LNCAP (cell line): ENCODE data around the gene PLPPR5.

ENCODE experiments used
- TF ChIP-seq, protein P1 (sequence below): fragments of 450-650 bp; IDR thresholded peaks from 2 replicates; pipeline ENCODE4 v1.5.1; 2017; ENCODE audit warnings: mild to moderate bottlenecking

Gene PLPPR5

GRCh38 chr1:98940069-98940721, 64.5 kb downstream of the PLPPR5 start:
- TF ChIP-seq, protein P1, sequence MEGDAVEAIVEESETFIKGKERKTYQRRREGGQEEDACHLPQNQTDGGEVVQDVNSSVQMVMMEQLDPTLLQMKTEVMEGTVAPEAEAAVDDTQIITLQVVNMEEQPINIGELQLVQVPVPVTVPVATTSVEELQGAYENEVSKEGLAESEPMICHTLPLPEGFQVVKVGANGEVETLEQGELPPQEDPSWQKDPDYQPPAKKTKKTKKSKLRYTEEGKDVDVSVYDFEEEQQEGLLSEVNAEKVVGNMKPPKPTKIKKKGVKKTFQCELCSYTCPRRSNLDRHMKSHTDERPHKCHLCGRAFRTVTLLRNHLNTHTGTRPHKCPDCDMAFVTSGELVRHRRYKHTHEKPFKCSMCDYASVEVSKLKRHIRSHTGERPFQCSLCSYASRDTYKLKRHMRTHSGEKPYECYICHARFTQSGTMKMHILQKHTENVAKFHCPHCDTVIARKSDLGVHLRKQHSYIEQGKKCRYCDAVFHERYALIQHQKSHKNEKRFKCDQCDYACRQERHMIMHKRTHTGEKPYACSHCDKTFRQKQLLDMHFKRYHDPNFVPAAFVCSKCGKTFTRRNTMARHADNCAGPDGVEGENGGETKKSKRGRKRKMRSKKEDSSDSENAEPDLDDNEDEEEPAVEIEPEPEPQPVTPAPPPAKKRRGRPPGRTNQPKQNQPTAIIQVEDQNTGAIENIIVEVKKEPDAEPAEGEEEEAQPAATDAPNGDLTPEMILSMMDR, result no peak

GRCh38 chr1:98939471-98939870, 65.2 kb downstream of the PLPPR5 start:
- TF ChIP-seq, protein P1, result no peak

- TF ChIP-seq, protein P1, result no peak
Measured at GRCh38 chr1:98937347-98937746, 67.3 kb downstream of the PLPPR5 start.

DNA sequence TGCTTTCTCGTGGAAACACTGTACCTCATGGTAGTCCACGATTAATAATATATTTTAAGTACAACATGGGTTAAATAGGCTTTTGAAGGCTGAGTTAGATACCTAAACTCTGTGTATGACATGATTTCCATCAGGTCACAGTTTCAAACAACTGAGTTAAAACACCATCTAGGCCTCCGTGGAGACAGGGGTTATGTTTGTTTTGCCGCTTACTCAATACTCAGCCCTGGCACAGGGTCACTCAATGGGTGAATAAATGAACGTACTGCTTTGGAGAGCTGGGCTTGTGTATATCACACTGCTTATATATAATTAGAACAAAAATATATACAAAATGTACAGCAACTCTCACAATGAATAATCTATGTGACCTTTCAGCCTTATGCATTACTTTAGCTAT, 72.5 kb downstream of the PLPPR5 start:
- TF ChIP-seq, protein P1, result no peak

DNA sequence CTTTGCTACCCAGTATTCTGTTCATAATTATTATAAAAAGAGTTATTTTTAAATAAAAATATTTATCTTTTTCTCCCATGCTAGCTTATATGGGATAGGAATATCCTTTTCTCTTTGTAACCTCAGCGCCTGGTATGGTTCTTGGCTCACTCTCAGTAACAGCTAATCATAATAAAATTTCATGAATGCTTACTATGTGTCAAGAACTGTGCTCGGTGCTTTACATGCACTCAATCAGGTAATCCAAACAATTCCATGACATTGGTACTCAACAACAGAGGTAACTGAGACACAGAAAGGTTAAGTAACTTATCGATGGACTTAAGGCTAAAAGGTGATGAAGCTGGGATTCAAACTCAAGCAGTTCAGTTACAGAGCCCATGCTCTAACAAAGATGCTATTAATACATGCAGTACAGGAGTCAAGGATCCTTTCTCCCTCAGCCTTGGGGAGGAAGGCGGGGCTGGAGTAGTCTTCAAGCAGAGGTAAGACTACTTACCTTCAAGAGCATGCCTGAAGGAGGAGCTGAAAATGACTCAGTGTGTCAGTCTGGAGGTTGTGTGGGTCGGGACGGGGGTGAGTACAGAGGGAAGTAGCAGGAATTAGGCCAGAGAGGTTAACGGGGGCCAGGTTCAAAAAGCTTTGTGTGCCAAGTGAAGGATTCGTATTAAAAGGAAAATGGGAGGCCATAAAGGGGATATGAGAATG, 73.4 kb downstream of the PLPPR5 start:
- TF ChIP-seq, protein P1, result no peak

- TF ChIP-seq, protein P1, result no peak
Measured at GRCh38 chr1:98929437-98929836, 75.2 kb downstream of the PLPPR5 start.

DNA sequence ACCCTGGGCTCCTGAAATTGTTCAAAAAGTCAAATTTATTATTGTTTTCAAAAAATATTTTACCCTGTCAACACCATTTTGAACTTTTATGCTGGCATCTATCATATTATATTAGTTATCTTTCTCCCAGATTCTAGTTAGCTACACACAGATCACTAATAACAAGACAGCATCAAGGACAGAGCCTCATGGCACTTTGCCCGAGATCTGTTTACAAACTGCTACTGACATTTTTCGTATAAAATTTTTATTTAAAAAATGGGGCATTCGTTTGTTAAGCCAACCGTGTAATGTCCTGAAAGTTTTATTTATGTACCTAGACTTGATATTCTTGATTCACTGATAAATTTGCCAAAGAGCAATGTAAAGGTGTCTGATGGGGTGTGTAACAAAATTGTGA, 78.1 kb downstream of the PLPPR5 start:
- TF ChIP-seq, protein P1, result no peak
